Hematopoietic multipotent progenitor cell treated with erythropoietin and hydrocortisone succinate and interleukin-3 and kit ligand, for 17 days (in vitro differentiated cells): ENCODE data around the gene POLK.
A peak's percentile ranks its signal among the peaks of the same experiment; 100 is the strongest.
"Not testable (repeated sequence)": the region's sequence is repeated elsewhere in the genome, so short reads cannot be mapped to it uniquely, and the experiment has no call there.

Source experiments
- DNase-seq: peaks from one replicate; pipeline ENCODE4 v3.0.0-alpha.2; 2015; ENCODE audit warnings: low spot score

The POLK gene

DNA sequence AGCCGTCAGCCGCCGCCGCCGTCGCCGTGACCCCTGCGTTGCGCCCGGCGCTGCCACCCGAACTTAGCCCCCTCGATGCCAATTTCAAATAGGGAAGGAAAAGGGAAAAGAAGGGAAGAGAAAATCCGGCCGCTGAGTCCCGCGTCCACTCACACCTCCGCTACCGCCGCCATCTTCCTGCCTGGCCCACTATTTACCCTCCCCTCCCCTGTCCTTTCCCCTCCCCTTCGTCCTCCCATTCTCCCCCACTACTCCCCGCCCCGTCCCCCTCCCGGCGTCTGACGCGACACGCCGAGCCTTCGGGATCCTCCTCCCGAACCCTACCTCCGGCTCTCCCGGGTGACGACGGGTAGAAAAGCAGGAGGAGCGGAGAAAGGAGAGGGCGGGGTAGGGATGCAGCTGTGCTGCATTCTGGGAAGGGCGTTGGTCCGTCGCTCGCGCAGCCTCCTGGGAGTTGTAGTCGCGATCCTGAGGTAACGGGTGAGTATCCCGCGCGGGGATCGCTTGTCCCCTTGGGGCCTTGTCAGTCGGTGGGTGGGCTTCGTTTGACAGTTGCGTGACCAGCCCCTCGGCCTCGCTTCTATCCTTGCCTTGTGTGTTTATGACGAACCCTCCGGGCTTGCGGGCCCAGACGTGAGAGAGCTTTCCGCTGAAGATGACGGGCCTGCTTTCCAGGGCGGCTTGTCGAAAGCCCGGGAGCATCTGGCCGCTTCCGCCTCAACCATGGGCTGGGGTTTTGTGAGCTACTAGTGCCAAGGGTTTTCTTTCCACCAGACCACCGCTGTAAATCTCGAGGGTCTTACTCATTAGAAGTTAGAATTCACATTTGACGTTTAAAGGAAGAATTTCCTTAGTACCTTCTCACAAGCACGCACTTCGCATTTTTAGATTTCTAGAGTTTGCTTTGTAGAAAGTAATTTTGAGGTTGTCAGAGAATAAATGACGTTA is at the start of gene POLK, which contains the start of gene CERT1:
Gene POLK, plus strand, starts transcription at position 457 of the 948 bp plus-strand sequence.
Gene CERT1, minus strand, starts transcription at position 195 of the 948 bp plus-strand sequence. CDS start 422 bp downstream, outside the sequence.
- DNase-seq = peak; percentile 97

GRCh38 chr5:75463726-75464125 is 48.0 kb upstream of the POLK start:
- no peak for DNase-seq

DNA sequence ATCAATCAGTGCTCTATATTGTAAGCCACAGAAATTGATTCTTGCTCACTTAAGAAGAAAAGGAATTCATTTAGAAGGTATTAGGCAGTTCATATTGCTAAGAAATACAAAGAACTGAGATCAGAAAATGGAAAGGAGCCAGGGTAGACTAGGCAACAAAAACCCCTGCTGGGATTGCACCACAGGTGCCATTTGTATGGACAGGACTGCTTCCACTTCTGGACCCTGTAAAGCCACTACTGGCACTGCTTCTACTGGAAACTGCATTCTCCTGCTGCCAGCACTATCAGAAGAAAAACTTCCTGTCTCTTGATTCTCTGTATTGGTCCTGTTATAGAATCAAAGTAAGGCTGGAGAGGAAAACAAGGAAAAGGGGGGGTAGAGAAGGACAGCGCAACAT is 46.2 kb upstream of the POLK start:
- no peak for DNase-seq

GRCh38 chr5:75466006-75466716 is 45.5 kb upstream of the POLK start:
- DNase-seq = no peak

- no peak for DNase-seq
These were observed 43.1 kb upstream of the POLK start for GRCh38 chr5:75468593-75468992.

DNA sequence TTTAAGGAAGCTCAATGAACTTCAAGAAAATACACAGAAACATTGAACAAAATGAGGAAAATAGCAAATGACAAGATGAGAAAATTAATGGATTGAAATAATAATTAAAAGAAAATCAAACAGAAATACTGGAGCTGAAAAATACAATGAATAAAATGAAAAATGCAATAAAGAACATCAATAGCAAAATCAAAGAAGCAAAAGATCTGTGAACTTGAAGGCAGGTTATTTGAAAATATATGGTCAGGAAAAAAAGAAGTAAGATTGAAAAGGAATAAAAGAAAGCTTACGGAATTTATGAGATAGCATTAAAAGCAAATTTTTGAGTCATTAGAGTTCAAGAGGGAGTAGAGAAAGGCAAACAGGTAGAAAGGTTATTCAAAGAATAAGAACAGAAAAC is 42.7 kb upstream of the POLK start:
- DNase-seq = no peak

GRCh38 chr5:75471193-75471592 is 40.5 kb upstream of the POLK start:
- DNase-seq = no peak

DNA sequence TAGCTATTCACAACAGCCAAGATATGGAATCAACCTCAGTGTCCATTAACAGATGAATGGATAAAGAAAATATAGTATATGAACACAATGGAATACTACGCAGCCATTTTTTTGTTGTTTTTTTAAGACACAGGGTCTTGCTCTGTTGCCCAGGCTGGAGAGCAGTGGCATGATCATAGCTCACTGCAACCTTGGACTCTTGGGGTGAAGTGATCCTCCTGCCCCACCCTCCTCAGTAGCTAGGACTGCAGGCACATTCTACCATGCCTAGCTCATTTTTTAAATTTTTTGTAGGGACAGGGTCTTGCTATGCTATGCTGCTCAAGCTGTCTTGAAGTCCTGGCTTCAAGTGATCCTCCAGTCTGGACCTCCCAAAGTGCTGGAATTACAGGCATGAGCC is 38.7 kb upstream of the POLK start:
- no peak for DNase-seq

GRCh38 chr5:75473463-75473862 is 38.2 kb upstream of the POLK start:
- no peak for DNase-seq

- DNase-seq = no peak
These were observed 36.3 kb upstream of the POLK start for GRCh38 chr5:75475364-75475763.

GRCh38 chr5:75481024-75481423 is 30.7 kb upstream of the POLK start:
- no peak for DNase-seq

DNA sequence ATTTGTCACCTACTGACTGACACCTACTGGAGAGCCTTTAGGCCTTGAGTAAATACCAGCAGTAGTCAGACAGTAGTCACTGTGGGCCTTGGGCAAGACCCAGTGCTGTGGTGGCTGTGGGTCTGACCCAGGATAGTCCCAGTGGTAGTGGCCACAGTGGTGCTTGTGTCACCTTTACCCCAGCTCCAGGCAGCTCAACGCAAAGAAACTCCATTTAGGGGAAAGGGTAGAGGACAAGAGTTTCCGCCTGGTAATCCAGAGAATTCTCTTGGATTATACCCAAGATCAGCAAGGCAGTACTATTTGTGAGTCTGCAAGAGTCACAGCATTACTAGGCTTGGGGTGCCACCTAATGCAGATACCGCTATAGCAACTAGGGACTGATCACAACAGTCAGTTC is 29.2 kb upstream of the POLK start:
- DNase-seq = no peak

DNA sequence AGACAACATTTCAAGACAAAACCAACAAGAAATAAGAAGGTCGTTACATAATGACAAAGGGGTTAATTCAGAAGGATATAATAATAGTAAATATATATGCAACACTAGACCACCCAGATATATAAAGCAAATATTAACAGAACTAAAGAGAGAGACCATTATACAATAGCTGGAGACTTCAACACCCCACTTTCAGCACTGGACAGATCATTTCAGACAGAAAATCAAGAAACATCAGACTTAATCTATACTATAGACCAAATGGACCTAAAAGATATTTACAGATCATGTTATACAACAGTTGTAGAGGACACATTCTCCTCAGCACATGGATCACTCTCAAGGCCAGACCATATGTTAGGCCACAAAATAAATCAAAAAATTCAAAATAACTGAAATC is 27.1 kb upstream of the POLK start:
- no peak for DNase-seq

GRCh38 chr5:75489847-75490246 is 21.8 kb upstream of the POLK start:
- not testable (repeated sequence) for DNase-seq

GRCh38 chr5:75491621-75492020 is 20.1 kb upstream of the POLK start:
- no peak for DNase-seq

DNA sequence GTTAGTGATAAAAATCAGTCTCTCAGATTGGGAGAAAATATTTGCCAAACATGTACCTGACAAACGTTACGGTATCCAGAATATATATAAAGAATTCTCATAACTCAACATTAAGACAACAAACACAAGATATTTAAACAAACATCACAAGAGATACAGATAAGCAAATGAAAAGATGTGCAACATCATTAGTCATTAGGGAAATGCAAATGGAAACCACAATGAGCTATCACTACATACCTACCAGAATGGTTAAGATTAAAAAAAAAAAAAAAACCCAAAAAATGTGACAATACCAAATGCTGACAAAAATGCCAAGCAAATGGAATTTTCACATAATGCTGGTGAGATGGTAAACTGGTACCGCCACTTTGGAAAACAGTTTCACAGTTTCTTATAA is 15.7 kb upstream of the POLK start:
- no peak for DNase-seq

- DNase-seq = no peak
These were observed 13.4 kb upstream of the POLK start for GRCh38 chr5:75498208-75498777.

DNA sequence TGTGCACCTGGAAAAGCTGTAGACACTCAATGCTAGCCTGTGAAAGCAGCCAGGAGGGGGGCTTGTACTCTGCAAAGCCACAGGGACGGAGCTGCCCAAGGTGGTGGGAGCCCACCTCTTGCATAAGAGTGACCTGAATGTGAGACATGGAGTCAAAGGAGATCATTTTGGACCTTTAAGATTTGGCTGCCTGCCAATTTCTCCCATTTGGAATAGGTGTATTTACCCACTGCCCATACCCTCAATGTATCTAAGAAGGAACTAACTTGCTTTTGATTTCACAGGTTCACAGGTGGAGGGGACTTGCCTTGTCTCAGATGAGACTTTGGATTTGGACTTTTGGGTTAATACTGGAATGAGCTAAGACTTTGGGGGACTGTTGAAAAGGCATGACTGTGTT is 12.8 kb upstream of the POLK start:
- DNase-seq = not testable (repeated sequence)

GRCh38 chr5:75505112-75505511 is 6.6 kb upstream of the POLK start:
- DNase-seq = not testable (repeated sequence)

- no peak for DNase-seq
These were observed 3.9 kb upstream of the POLK start for GRCh38 chr5:75507841-75508240.

GRCh38 chr5:75509546-75509945 is 2.1 kb upstream of the POLK start:
- DNase-seq = no peak

GRCh38 chr5:75509956-75510355 is 1.7 kb upstream of the POLK start:
- DNase-seq = peak; percentile 17

GRCh38 chr5:75510417-75510835 is 1.3 kb upstream of the POLK start:
- no peak for DNase-seq
